K562 (cell line): Measurements from ENCODE around the gene ALOX12B. TPM values are rescaled to one million over a fixed set of nuclear protein-coding genes. Genes with fewer than 3 reads are reported as not detected.

Experiments used
- ATAC-seq: fragments of 200-7000 bp; cut with Tn5 transposase; 3 replicates; pipeline ENCODE4 v1.9.1; 2020; ENCODE audit warnings: moderate library complexity
- BruUV-seq: library from RNA; stranded (reverse); fragments of 400-500 nt; replicated peaks from 2 replicates; lab custom pipeline; 2021; lab: Mats Ljungman, UMichigan
- CTCF ChIA-PET: fragments of 300-600 bp; formaldehyde crosslinking; extraction: SDS; loops from one replicate; lab custom pipeline; 2021; ENCODE audit warnings: low intra/inter-chr PET ratio; lab: Yijun Ruan, JAX
- POLR2A ChIA-PET: fragments of 300-600, 350-650 bp; sonication (Branson Sonifier 250); formaldehyde crosslinking; extraction: SDS; loops from one replicate; lab custom pipeline; 2021; ENCODE audit warnings: antibody characterized with exemption, inconsistent platforms; lab: Yijun Ruan, JAX
- DNase-seq, 4 experiments: peaks; one replicate each; pipeline versions ENCODE4 v3.0.0 to v3.0.0-alpha.2; 2011 to 2018; ENCODE audit warnings: low spot score in 3 of 4, mixed read lengths in 3 of 4; ENCODE audit errors: extremely low read depth in 1 of 4
- FAIRE-seq: peaks from 2 replicates; lab custom pipeline; 2011; peaks lifted over from hg19 to GRCh38; lab: Jason Lieb, UNC
- H2AFZ ChIP-seq: 2 replicates; pipeline ENCODE4 v1.6.0; 2011; ENCODE audit warnings: low read depth, low read length, control low read depth, inconsistent platforms
- H3K27ac ChIP-seq: fragments of 200-600 bp; 3 replicates; pipeline ENCODE4 v1.8.0; 2011; ENCODE audit warnings: low read depth, mild to moderate bottlenecking, control low read depth, inconsistent platforms, low read length, moderate library complexity, mixed read lengths; ENCODE audit errors: extremely low read depth
- H3K27me3 ChIP-seq, 2 experiments: fragments of 300-600 bp in 1 of 2; 2 replicates in 1 of 2; 3 replicates in 1 of 2; pipeline versions ENCODE4 v1.6.0 to v1.8.0; 2011; ENCODE audit warnings: inconsistent platforms in 2 of 2, low read length in 2 of 2, mild to moderate bottlenecking in 1 of 2, mixed read lengths in 1 of 2, moderate library complexity in 1 of 2; ENCODE audit not compliant: control insufficient read depth in 2 of 2, insufficient read depth in 2 of 2
- H3K36me3 ChIP-seq: fragments of 300-600 bp; 3 replicates; pipeline ENCODE4 v1.8.0; 2011; ENCODE audit warnings: mild to moderate bottlenecking, low read length, inconsistent platforms; ENCODE audit not compliant: control insufficient read depth, insufficient read depth
- H3K4me1 ChIP-seq, 2 experiments: fragments of 200-600 bp in 1 of 2; replicated peaks in 1 of 2; 2 replicates in 1 of 2; 3 replicates in 1 of 2; pipeline versions ENCODE4 v1.5.1 to v1.8.0; 2011; ENCODE audit warnings: inconsistent platforms in 2 of 2, low read length in 2 of 2, mild to moderate bottlenecking in 1 of 2, mixed read lengths in 1 of 2, moderate library complexity in 1 of 2; ENCODE audit not compliant: control insufficient read depth in 2 of 2, insufficient read depth in 2 of 2
- H3K4me2 ChIP-seq: 2 replicates; pipeline ENCODE4 v1.6.1; 2011; ENCODE audit warnings: low read length, control low read depth, inconsistent platforms, mixed read lengths; ENCODE audit not compliant: insufficient read depth
- H3K4me3 ChIP-seq: fragments of 200-600 bp; sonication (generic), shearing (Covaris generic); 2 replicates; pipeline ENCODE4 v1.5.1; 2016; ENCODE audit warnings: control low read depth, inconsistent platforms
- H3K79me2 ChIP-seq: fragments of 200-600 bp; 3 replicates; pipeline ENCODE4 v1.8.0; 2011; ENCODE audit warnings: low read length, inconsistent platforms; ENCODE audit not compliant: control insufficient read depth, insufficient read depth
- H3K9ac ChIP-seq, 2 experiments: 2 replicates each; pipeline versions ENCODE4 v1.6.0 to v1.6.1; 2011; ENCODE audit warnings: low read depth in 2 of 2, low read length in 2 of 2, control low read depth in 1 of 2, inconsistent platforms in 1 of 2, mild to moderate bottlenecking in 1 of 2, mixed read lengths in 1 of 2; ENCODE audit not compliant: insufficient read depth in 1 of 2
- H3K9me1 ChIP-seq: one replicate; pipeline ENCODE4 v1.6.0; 2011; ENCODE audit warnings: inconsistent platforms, mild to moderate bottlenecking, low read length, moderate library complexity; ENCODE audit not compliant: control insufficient read depth, insufficient read depth
- H3K9me3 ChIP-seq: replicated peaks from 2 replicates; pipeline ENCODE4 v1.5.1; 2011; ENCODE audit warnings: low read depth, low read length, inconsistent platforms; ENCODE audit not compliant: control insufficient read depth, insufficient read depth
- H4K20me1 ChIP-seq: replicated peaks from 2 replicates; pipeline ENCODE4 v1.6.1; 2011; ENCODE audit warnings: low read length, inconsistent platforms, mixed read lengths; ENCODE audit not compliant: control insufficient read depth, insufficient read depth
- BRF1 ChIP-seq: IDR thresholded peaks from 3 replicates; pipeline ENCODE4 v1.6.1; 2011; ENCODE audit warnings: borderline replicate concordance, mild to moderate bottlenecking; ENCODE audit not compliant: insufficient read length; ENCODE audit errors: extremely low read depth
- DIDO1 ChIP-seq: fragments of 450-650 bp; IDR thresholded peaks from 2 replicates; pipeline ENCODE4 v1.6.1; 2016; ENCODE audit warnings: low read depth, missing biosample characterization, missing genetic modification characterization
- KHSRP ChIP-seq: fragments of 450-650 bp; IDR thresholded peaks from 2 replicates; pipeline ENCODE4 v1.6.1; 2017
- NR2C2 ChIP-seq, 2 experiments: fragments of 200-800 bp in 1 of 2; sonication (Bioruptor generic) in 1 of 2; sonication (generic) in 1 of 2; formaldehyde crosslinking in 1 of 2; IDR thresholded peaks; 2 replicates each; pipeline versions ENCODE4 v1.6.1 to v1.8.0; 2016 to 2022; ENCODE audit warnings: mild to moderate bottlenecking in 1 of 2, missing compliant biosample characterization in 1 of 2, missing genetic modification characterization in 1 of 2, missing genetic modification reagents in 1 of 2
- WGBS: fragments of 100-300 bp; shearing (Covaris generic); methylation state at CpG from one replicate; pipeline ENCODE4 v1.1.6; 2016; ENCODE audit warnings: low coverage, mixed read lengths; ENCODE audit not compliant: insufficient coverage; ENCODE audit errors: missing lambda C conversion rate; 5-methylcytosine and 5-hydroxymethylcytosine counted together
- in situ Hi-C: fragments of 300-500 bp; cut with MboI; formaldehyde crosslinking; loops from 4 replicates; pipeline ENCODE4 v1.15.0; 2018; ENCODE audit warnings: inconsistent platforms, mixed read lengths
- intact Hi-C: fragments of 100-400 bp; cut with micrococcal nuclease; formaldehyde crosslinking; loops from 2 replicates; pipeline ENCODE4 v1.14.2; 2022
- polyA plus RNA-seq, 8 experiments: library from polyadenylated mRNA; depleted of rRNA in 4 of 8; stranded (reverse) in 5 of 8; unstranded in 3 of 8; fragments of >200 nt; fragmentation: Nextera tagmentation in 2 of 8; fragmentation: Illumina TruSeq in 1 of 8; extraction: Ambion mirVana in 2 of 8; extraction: Trizol in 1 of 8; gene quantifications; 2 replicates each; pipeline versions ENCODE4 v1.2.1 to v1.2.3, GENCODE V29; 2011 to 2014; ENCODE audit warnings: inconsistent platforms in 1 of 8, missing spikeins in 1 of 8
- total RNA-seq, 7 experiments: library from RNA; depleted of rRNA in 6 of 7; stranded (reverse); fragments of >200 nt in 6 of 7; fragmentation: Illumina TruSeq in 2 of 7; extraction: Trizol in 2 of 7; gene quantifications; 2 replicates each; pipeline versions ENCODE4 v1.2.1 to v1.2.3, GENCODE V29; 2011 to 2021; ENCODE audit warnings: low replicate concordance in 1 of 7
- TF ChIP-seq, protein P1 (sequence below): fragments of 450-650 bp; formaldehyde crosslinking; IDR thresholded peaks from 2 replicates; pipeline ENCODE4 v1.4.0; 2020; ENCODE audit warnings: mild to moderate bottlenecking, moderate library complexity
- TF ChIP-seq, protein P2 (sequence below): fragments of 450-650 bp; IDR thresholded peaks from 2 replicates; pipeline ENCODE4 v1.6.1; 2018; ENCODE audit not compliant: partially characterized antibody

The ALOX12B gene
- total and polyA plus RNA-seq, 9 of the 15 experiments (the other 6 are each of a cell fraction or from before 2014, with no cell fraction given): not detected

DNA sequence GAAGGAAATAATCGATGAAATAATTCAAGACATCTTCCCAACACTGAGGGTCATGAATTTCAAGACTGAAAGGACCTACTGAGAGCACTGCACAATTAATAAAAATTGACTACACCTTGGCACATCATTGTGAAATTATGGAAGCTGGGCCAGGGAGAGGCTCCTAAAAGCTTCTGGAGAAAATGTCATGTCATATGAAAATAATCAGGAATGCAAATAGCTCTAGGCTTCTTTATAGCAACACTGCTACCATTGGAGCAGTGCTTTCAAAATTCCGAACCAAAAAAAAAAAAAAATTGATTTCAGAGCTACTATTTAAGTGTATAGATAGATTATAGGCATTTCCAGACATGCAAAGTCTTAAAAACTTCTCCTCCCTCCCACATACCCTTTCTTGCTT lies 55.1 kb downstream of the ALOX12B start:
- Histone ChIP-seq H3K27me3 (peaks cover 0 to 16% of the 10 kb centered on the region in 2 experiments; a peak in 3 of 5 replicates), H3K9me1 (no peaks in the 10 kb centered on the region), H3K9ac (no peak overlapping the region), H3K4me1 (no peaks in the 10 kb centered on the region; a peak in 1 of 5 replicates), H3K79me2 (no peaks in the 10 kb centered on the region), H3K4me2 (no peak overlapping the region), H4K20me1 (no peaks in the 10 kb centered on the region), H3K4me3 (no peak overlapping the region), H3K27ac (no peak overlapping the region), H2AFZ (no peak overlapping the region), H3K36me3 (no peaks in the 10 kb centered on the region)
- ChIA-PET POLR2A (no interaction called here), CTCF (no interaction called here)
- DNase-seq (no peak), ATAC-seq (no peak), FAIRE-seq (no peak)
- intact Hi-C loops (no loop called here), in situ Hi-C loops (no loop called here)
- 0% methylated on average over 2 of the region's 2 CpGs for WGBS
- TF ChIP-seq NR2C2 (CRISPR knock-in tag; IDR thresholded peaks at IDR 0.05) (no peak), NR2C2 (tag; IDR thresholded peaks at IDR 0.05) (no peak)
- TF ChIP-seq, protein P1, sequence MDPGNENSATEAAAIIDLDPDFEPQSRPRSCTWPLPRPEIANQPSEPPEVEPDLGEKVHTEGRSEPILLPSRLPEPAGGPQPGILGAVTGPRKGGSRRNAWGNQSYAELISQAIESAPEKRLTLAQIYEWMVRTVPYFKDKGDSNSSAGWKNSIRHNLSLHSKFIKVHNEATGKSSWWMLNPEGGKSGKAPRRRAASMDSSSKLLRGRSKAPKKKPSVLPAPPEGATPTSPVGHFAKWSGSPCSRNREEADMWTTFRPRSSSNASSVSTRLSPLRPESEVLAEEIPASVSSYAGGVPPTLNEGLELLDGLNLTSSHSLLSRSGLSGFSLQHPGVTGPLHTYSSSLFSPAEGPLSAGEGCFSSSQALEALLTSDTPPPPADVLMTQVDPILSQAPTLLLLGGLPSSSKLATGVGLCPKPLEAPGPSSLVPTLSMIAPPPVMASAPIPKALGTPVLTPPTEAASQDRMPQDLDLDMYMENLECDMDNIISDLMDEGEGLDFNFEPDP (CRISPR knock-in tag): no peak
- TF ChIP-seq, all 486 proteins: peak for 0
- H3K9me3 ChIP-seq: no peaks in the 10 kb centered on the region
- no TSS peak for BruUV-seq

DNA sequence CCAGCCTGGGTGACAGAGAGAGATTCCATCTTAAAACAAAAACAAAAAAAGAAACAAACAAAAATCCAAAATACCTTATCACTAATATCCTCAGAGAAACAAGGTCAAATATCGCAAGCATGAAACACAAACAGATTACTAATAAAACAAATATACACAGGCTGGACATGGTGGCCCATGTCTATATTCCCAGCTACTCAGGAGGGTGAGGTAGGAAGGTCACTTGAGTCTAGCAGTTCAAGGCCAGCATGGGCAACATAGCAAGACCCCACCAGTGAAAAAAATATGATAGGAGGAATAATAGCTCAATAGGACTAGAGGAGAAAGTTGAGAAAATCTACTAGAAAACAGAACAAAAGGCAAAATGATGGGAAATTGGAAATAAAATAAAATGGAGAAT lies 55.6 kb downstream of the ALOX12B start:
- Histone ChIP-seq H4K20me1 (no peaks in the 10 kb centered on the region), H3K4me1 (no peaks in the 10 kb centered on the region; a peak in 1 of 5 replicates), H3K4me2 (no peak overlapping the region), H3K9me1 (no peaks in the 10 kb centered on the region), H2AFZ (no peak overlapping the region), H3K27me3 (peaks cover 0 to 14% of the 10 kb centered on the region in 2 experiments; a peak in 3 of 5 replicates), H3K36me3 (no peaks in the 10 kb centered on the region), H3K4me3 (no peak overlapping the region), H3K9ac (no peak overlapping the region), H3K9me3 (no peaks in the 10 kb centered on the region), H3K27ac (no peak overlapping the region), H3K79me2 (no peaks in the 10 kb centered on the region)
- WGBS: 33% methylated on average over 1 of the region's 1 CpG
- no peak for TF ChIP-seq DIDO1 (tag)
- TF ChIP-seq BRF1: no peak
- no peak for TF ChIP-seq KHSRP
- TF ChIP-seq, protein P2, sequence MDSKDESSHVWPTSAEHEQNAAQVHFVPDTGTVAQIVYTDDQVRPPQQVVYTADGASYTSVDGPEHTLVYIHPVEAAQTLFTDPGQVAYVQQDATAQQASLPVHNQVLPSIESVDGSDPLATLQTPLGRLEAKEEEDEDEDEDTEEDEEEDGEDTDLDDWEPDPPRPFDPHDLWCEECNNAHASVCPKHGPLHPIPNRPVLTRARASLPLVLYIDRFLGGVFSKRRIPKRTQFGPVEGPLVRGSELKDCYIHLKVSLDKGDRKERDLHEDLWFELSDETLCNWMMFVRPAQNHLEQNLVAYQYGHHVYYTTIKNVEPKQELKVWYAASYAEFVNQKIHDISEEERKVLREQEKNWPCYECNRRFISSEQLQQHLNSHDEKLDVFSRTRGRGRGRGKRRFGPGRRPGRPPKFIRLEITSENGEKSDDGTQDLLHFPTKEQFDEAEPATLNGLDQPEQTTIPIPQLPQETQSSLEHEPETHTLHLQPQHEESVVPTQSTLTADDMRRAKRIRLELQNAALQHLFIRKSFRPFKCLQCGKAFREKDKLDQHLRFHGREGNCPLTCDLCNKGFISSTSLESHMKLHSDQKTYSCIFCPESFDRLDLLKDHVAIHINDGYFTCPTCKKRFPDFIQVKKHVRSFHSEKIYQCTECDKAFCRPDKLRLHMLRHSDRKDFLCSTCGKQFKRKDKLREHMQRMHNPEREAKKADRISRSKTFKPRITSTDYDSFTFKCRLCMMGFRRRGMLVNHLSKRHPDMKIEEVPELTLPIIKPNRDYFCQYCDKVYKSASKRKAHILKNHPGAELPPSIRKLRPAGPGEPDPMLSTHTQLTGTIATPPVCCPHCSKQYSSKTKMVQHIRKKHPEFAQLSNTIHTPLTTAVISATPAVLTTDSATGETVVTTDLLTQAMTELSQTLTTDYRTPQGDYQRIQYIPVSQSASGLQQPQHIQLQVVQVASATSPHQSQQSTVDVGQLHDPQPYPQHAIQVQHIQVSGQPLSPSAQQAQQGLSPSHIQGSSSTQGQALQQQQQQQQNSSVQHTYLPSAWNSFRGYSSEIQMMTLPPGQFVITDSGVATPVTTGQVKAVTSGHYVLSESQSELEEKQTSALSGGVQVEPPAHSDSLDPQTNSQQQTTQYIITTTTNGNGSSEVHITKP: no peak
- DNase-seq: no peak
- in situ Hi-C loops (no loop called here), intact Hi-C loops (no loop called here)
- ATAC-seq: no peak
- ChIA-PET POLR2A (interaction anchor here (1.1 kb wide), 1 partner anchor 10 kb away, joined by 5 read pairs; no protein-coding TSS in a partner anchor), CTCF (no interaction called here)
- no TSS peak for BruUV-seq
- no peak for FAIRE-seq
